ENCODE measurements around the gene NACA. TPM values are rescaled to one million over a fixed set of nuclear protein-coding genes. Genes with fewer than 3 reads are reported as not detected.

Gene NACA
- total and polyA plus RNA-seq, 2 of the 13 experiments (the other 11 are each of a cell fraction or from before 2014, with no cell fraction given): 799 to 1,700 TPM

- Histone ChIP-seq H3K9me3 (ENCODE audit: low read length) (no peaks in the 10 kb centered on the region), H3K79me2 (ENCODE audit: insufficient read depth, low read length) (peaks cover 64% of the 10 kb centered on the region), H3K27ac (ENCODE audit: extremely low read length, insufficient read depth, low read length) (peak overlapping the region; percentile 92), H3K27me3 (ENCODE audit: control insufficient read depth in 1 of 2, insufficient read depth in 2 of 2, low read length in 2 of 2) (peaks cover 0 to 6% of the 10 kb centered on the region in 2 experiments; a peak in 1 of 5 replicates), H3K4me2 (ENCODE audit: low read depth, low read length) (peak overlapping the region; percentile 98), H4K20me1 (ENCODE audit: insufficient read depth, low read length) (peaks cover 60% of the 10 kb centered on the region), H3K9ac (ENCODE audit: insufficient read depth, low read depth, low read length) (peak overlapping the region; percentile 100), H2AFZ (ENCODE audit: low read length) (no peak overlapping the region), H3K4me3 (replicated peaks in 1 of 3; ENCODE audit: insufficient read depth in 1 of 3, low read depth in 2 of 3, low read length in 3 of 3) (peak overlapping the region; percentile 84 to 94 (median 92); a peak in 5 of 6 replicates), H3K36me3 (replicated peaks in 1 of 2; ENCODE audit: control insufficient read depth in 1 of 2, insufficient read depth in 2 of 2, low read length in 2 of 2) (peaks cover 14 to 43% of the 10 kb centered on the region in 2 experiments), H3K4me1 (ENCODE audit: insufficient read depth, low read length) (peaks cover 51% of the 10 kb centered on the region)
- 45% methylated on average over 3 of the region's 3 CpGs for WGBS (ENCODE audit: low lambda C conversion rate)
- in situ Hi-C loops (cut with HindIII; ENCODE audit: extremely low pct_ligation_motif_present, low pct_unique_long_range_greater_than_20kb) (loop anchor here (10.0 kb wide), 1 partner anchor 79 kb away; the partner anchor contains the start of gene ATP5F1B), intact Hi-C loops (cut with micrococcal nuclease; ENCODE audit: unreplicated experiment) (loop anchor here (10.0 kb wide), 1 partner anchor 79 kb away; the partner anchor contains the start of gene ATP5F1B)
- DNase-seq (ENCODE audit: low spot score) (no peak), ATAC-seq (no peak), FAIRE-seq (no peak)
- TF ChIP-seq PLRG1 (conservative IDR thresholded peaks at IDR 0.05): no peak
- no peak for TF ChIP-seq ZNF674 (CRISPR knock-in tag; IDR thresholded peaks at IDR 0.05; ENCODE audit: low read depth)
- 0 out of 2 replicates have a peak, but pooled peaks have one; percentile 2 for TF ChIP-seq ZNF784 (CRISPR knock-in tag; IDR thresholded peaks at IDR 0.05; ENCODE audit: borderline replicate concordance)
- TF ChIP-seq TFAP4 (IDR thresholded peaks at IDR 0.05; ENCODE audit: borderline replicate concordance, low read depth): peak; percentile 55; the same call in 1 of the 2 replicates
- ChIA-PET POLR2A (interaction anchor here (0.8 to 1.8 kb wide), 4 partner anchors 13 to 426 kb away, joined by 3 to 6 read pairs (median 4); partner anchors contain the start of gene PTGES3), CTCF (ENCODE audit: low intra/inter-chr PET ratio, low total read pairs) (no interaction called here)
- BruUV-seq (replicated peaks): no TSS peak
Measured at GRCh38 chr12:56723352-56723751, 1.7 kb downstream of the NACA start.

GRCh38 chr12:56722832-56723231 lies 2.3 kb downstream of the NACA start:
- in situ Hi-C loops (cut with HindIII; ENCODE audit: extremely low pct_ligation_motif_present, low pct_unique_long_range_greater_than_20kb): loop anchor here (10.0 kb wide), 1 partner anchor 78 kb away; the partner anchor contains the start of gene ATP5F1B
- no TSS peak for BruUV-seq (replicated peaks)
- H3K4me1 ChIP-seq (ENCODE audit: insufficient read depth, low read length): peaks cover 51% of the 10 kb centered on the region
- H3K4me2 ChIP-seq (ENCODE audit: low read depth, low read length): peak overlapping the region; percentile 98
- FAIRE-seq (no peak), ATAC-seq (no peak), DNase-seq (ENCODE audit: low spot score) (no peak)
- H3K27me3 ChIP-seq (ENCODE audit: control insufficient read depth in 1 of 2, insufficient read depth in 2 of 2, low read length in 2 of 2): peaks cover 0 to 6% of the 10 kb centered on the region in 2 experiments; a peak in 1 of 5 replicates
- peaks cover 14 to 43% of the 10 kb centered on the region in 2 experiments for H3K36me3 ChIP-seq (replicated peaks in 1 of 2; ENCODE audit: control insufficient read depth in 1 of 2, insufficient read depth in 2 of 2, low read length in 2 of 2)
- CTCF ChIA-PET (ENCODE audit: low intra/inter-chr PET ratio, low total read pairs): no interaction called here
- no peak overlapping the region for H2AFZ ChIP-seq (ENCODE audit: low read length)
- H3K27ac ChIP-seq (ENCODE audit: extremely low read length, insufficient read depth, low read length): no peak overlapping the region
- H3K4me3 ChIP-seq (replicated peaks in 1 of 3; ENCODE audit: insufficient read depth in 1 of 3, low read depth in 2 of 3, low read length in 3 of 3): peak overlapping the region; percentile 84 to 94 (median 92); a peak in 4 of 6 replicates
- 56% methylated on average over 4 of the region's 4 CpGs for WGBS (ENCODE audit: low lambda C conversion rate)
- no peak for TF ChIP-seq ZNF138 (CRISPR knock-in tag; IDR thresholded peaks at IDR 0.05; ENCODE audit: low read depth)
- TF ChIP-seq RBFOX2 (IDR thresholded peaks at IDR 0.05; ENCODE audit: low read depth, low read length): peak; percentile 37
- TF ChIP-seq ELF1 (CRISPR knock-in tag; IDR thresholded peaks at IDR 0.05): no peak
- POLR2A ChIA-PET: interaction anchor here (0.8 to 1.8 kb wide), 2 partner anchors 12 to 35 kb away, joined by 3 to 6 read pairs; partner anchors contain the start of gene PTGES3
- H3K9ac ChIP-seq (ENCODE audit: insufficient read depth, low read depth, low read length): peak overlapping the region; percentile 100; the same call in 1 of the 2 replicates
- peaks cover 64% of the 10 kb centered on the region for H3K79me2 ChIP-seq (ENCODE audit: insufficient read depth, low read length)
- H4K20me1 ChIP-seq (ENCODE audit: insufficient read depth, low read length): peaks cover 60% of the 10 kb centered on the region
- no peaks in the 10 kb centered on the region for H3K9me3 ChIP-seq (ENCODE audit: low read length)
- intact Hi-C loops (cut with micrococcal nuclease; ENCODE audit: unreplicated experiment): loop anchor here (10.0 kb wide), 1 partner anchor 78 kb away; the partner anchor contains the start of gene ATP5F1B
